GM12875 (cell line): Measurements from ENCODE around the gene CEP164.
A peak's percentile ranks its signal among the peaks of the same experiment; 100 is the strongest.

Experiments used
- H3K4me3 ChIP-seq: one replicate; pipeline ENCODE4 v1.5.1; 2011; ENCODE audit warnings: low read depth, low read length, control low read depth
- TF ChIP-seq, protein P1 (sequence below): IDR thresholded peaks from 2 replicates; pipeline ENCODE4 v1.5.1; 2011; ENCODE audit warnings: low read depth, mild to moderate bottlenecking, control low read depth, inconsistent platforms, low read length, moderate library complexity, borderline replicate concordance; ENCODE audit not compliant: insufficient read depth

The CEP164 gene

DNA sequence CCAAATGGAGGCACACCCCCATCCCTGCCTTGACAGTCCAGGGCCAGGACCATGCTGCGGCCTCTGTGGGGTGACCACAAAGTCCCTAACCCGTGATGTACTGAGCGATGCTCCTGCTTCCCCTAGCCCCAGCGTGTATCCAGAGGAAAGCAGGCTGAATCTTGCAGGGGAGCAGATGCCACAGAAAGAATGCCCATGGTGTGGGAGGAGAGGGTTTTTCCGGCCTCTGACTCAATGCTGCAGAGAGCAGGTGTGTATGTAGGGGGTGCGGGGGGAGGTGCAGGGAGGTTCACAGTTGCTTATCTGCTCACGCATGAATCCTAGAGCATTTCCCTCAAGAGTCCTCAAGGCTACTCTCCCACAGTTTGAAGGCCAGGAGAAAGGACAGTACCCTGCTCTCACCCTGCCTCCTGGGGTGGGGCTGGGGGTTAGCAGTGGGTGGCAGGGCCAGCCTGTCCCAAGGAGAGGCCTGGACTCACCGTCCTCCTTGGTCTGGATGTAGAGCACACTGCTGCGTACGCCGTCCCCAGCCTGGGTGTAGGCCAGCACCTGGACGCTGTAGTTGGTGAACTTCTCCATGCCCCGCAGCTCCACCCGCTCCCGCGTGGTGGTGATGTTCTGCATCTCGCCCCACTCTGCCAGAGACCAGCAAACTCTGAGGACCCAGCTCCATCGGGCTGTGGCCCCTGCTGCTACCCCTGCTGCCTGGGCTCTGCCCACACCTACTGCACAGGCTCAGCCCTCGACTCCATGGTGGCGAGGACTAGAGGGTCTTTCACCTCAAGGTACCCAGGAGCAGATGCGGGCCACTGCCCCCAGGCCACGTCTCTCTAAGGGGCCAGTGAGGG, 130.8 kb downstream of the CEP164 start:
- peak overlapping the region; percentile 10 for H3K4me3 ChIP-seq
- TF ChIP-seq, protein P1, sequence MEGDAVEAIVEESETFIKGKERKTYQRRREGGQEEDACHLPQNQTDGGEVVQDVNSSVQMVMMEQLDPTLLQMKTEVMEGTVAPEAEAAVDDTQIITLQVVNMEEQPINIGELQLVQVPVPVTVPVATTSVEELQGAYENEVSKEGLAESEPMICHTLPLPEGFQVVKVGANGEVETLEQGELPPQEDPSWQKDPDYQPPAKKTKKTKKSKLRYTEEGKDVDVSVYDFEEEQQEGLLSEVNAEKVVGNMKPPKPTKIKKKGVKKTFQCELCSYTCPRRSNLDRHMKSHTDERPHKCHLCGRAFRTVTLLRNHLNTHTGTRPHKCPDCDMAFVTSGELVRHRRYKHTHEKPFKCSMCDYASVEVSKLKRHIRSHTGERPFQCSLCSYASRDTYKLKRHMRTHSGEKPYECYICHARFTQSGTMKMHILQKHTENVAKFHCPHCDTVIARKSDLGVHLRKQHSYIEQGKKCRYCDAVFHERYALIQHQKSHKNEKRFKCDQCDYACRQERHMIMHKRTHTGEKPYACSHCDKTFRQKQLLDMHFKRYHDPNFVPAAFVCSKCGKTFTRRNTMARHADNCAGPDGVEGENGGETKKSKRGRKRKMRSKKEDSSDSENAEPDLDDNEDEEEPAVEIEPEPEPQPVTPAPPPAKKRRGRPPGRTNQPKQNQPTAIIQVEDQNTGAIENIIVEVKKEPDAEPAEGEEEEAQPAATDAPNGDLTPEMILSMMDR: no peak

DNA sequence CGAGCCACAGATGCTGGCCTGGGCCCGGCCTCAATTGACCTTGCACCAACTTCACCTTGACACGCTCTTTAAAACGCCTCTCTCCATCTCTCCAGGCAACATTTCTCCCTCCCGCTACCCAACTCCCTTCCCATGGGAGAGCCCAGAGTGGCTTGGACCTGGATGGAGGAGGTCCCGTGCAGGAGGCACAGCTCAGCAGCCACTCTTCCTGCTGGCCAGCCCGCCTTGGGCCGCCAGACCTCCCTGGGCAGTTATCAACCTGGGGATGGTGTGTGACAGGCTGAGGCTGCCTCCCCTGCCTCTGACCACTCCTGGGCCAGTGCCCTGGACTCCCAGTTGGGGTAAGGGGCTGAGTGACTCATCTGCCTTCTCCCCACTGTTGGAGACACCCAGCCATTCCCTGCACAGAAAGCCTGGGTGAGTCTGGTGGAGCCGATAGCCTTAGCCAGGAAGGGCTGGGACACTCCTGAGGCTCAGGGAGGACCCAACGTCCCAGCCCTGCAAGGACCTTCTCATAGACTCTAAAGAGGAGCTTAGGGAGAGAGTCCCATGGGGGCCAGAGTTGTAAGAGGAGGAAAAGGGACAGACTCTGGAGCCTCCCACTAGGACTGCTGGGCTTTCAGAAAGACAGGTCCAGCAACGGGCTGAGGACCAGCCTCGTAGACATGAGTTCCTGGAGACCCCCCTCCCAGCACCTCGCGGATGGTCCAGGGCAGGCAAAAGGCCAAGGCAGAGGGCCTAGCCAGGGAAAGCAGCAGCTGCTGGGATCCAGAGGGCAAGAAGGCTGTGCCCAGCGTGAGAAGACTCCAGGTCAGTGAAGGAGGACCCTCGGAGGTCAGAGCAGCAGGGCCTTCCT, 131.7 kb downstream of the CEP164 start:
- TF ChIP-seq, protein P1: no peak
- H3K4me3 ChIP-seq: no peak overlapping the region

DNA sequence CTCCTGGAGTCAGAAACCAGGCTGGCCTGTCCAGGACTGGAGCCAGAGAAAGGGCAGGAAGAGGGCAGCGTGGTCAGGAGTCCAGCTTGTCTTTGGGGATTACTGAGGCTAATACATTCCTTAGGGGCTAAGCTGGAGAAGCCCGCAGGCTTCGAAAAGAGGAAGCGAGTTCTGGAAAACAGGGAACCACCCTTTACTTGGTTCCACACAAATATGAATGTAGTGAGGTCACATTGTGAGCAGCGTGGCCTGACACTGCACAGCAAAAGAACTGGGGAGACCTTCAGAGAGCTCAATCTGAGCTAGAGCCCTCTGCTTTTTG, 132.3 kb downstream of the CEP164 start:
- no peak overlapping the region for H3K4me3 ChIP-seq
- TF ChIP-seq, protein P1: no peak

DNA sequence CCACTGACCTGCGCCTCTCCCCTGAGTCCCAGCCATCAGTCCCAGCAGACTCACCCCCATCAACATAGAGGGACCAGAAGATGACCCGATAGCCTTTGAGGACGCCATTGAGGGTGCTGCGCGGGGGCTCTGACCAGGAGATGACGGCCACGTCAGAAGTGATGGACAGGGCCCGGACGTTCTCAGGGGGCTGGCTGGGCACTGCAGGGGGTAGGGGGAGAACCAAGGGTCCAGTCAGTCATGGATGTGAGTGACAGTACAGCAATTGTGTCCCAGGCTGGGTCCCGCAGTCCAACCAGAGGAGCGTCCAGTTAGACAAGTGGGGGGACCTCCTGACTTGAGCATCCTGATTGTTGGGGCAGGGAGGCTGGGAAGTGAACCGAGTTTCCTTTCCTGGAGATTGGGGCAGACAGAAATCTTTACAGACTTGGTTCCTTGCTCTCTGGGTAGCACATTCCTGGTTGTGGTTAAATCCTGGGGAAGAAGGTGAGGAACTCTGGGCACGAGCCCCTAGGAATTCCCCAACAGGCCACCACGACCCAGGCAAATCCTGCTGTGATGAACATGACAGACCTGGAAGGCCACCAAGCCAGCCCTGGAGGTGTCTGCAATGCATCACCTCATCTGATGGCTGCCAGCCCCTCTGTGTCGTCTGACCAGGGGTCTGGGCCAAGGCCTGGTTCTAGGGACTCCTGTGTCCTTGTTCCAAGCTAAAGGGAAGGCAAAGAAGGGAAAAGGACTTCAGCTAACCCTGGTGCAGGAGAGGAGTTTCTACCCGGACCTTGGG, 133.9 kb downstream of the CEP164 start:
- TF ChIP-seq, protein P1: no peak
- no peak overlapping the region for H3K4me3 ChIP-seq

DNA sequence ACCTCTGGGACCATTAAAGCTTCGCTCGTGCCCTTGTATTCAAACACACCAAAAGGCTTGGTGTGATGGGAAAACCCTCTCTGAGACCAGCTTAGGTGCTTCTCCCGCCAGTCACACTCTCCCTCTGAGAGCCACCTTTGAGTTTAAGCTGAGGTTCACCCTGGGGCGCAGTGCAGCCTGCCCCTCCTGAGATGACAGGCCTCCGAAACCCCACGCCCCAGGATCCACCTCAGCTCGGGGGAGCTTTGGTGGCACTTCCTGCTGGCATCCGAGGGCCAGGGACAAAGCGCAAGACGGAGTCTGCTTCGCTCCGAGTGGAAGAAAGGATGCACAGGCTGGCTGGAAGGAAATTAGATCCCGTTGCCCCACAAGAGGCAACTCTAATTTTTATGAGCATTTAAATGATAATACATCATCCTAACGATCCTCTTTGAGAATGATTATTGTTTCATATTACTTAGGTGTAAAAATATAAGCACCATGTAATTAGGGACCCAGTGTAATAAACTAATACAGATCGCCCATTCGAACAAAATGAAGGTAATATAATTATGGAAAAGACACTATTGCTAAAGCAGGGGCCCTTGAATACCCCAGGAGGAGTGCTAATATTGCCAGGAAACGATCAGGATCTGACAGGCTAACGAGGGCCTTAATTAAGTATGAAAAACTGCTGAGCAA, 134.7 kb downstream of the CEP164 start:
- TF ChIP-seq, protein P1: no peak
- no peak overlapping the region for H3K4me3 ChIP-seq

DNA sequence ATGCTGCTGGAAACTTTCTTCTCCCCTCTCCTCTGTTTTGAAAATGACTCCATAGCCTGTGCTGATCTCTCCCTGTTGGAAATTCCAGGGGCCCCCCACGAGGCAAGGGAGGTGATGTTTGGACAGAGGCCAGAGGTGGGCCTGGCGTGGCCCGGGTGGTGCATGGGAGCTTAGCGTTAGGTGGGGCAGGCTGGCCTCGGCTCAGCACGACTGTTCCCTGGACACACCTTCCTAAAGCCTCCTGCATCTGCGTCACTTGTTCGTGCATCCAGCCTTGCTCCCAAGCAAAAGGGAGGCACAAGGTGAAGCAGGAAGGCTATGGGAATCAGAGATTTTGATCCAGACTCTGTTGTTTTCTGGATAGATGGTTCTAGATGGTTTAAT, 135.2 kb downstream of the CEP164 start:
- TF ChIP-seq, protein P1: no peak
- no peak overlapping the region for H3K4me3 ChIP-seq
